Left renal cortex interstitium (tissue), 4 donors: Measurements from ENCODE around the gene CEP89. TPM values are rescaled to one million over a fixed set of nuclear protein-coding genes. Genes with fewer than 3 reads are reported as not detected.
"Not testable (repeated sequence)": the region's sequence is repeated elsewhere in the genome, so short reads cannot be mapped to it uniquely, and the experiment has no call there.

Experiments used
- DNase-seq, 4 donors: peaks; one replicate each; pipeline ENCODE4 v3.0.0-alpha.2; 2013; ENCODE audit warnings: low read depth in 4 of 4, low spot score in 2 of 4, missing footprints in 1 of 4
- polyA plus RNA-seq, 4 donors: library from polyadenylated mRNA; unstranded; fragments of 120-200 nt; gene quantifications; one replicate each; pipeline ENCODE4 v1.2.1, GENCODE V29; 2013; ENCODE audit not compliant: insufficient read length in 4 of 4

Gene CEP89
- polyA plus RNA-seq, 4 donors, result 29.0 to 35.9 (median 32.6) TPM

GRCh38 chr19:32856818-32857217, 114.9 kb downstream of the CEP89 start:
- DNase-seq, result not testable (repeated sequence)

- no peak for DNase-seq
Measured at GRCh38 chr19:32852216-32852615, 119.5 kb downstream of the CEP89 start.

GRCh38 chr19:32848035-32848434, 123.7 kb downstream of the CEP89 start:
- DNase-seq, result not testable (repeated sequence)

- no peak for DNase-seq
Measured at GRCh38 chr19:32843716-32844245, 128.0 kb downstream of the CEP89 start.

- no peak for DNase-seq
Measured at GRCh38 chr19:32842061-32842460, 129.7 kb downstream of the CEP89 start.

- DNase-seq, result no peak
Measured at GRCh38 chr19:32837531-32837930, 134.2 kb downstream of the CEP89 start.

- DNase-seq, result not testable (repeated sequence)
Measured at GRCh38 chr19:32833388-32833787, 138.4 kb downstream of the CEP89 start.

- DNase-seq, result not testable (repeated sequence)
Measured at GRCh38 chr19:32832825-32833224, 138.9 kb downstream of the CEP89 start.

- not testable (repeated sequence) for DNase-seq
Measured at GRCh38 chr19:32832094-32832493, 139.7 kb downstream of the CEP89 start.

- DNase-seq, result no peak
Measured at GRCh38 chr19:32831611-32832010, 140.1 kb downstream of the CEP89 start.

GRCh38 chr19:32830231-32831014, 141.3 kb downstream of the CEP89 start:
- no peak for DNase-seq

GRCh38 chr19:32829345-32829896, 142.3 kb downstream of the CEP89 start:
- no peak for DNase-seq

- no peak for DNase-seq
Measured at GRCh38 chr19:32828643-32829344, 143.0 kb downstream of the CEP89 start.

- no peak for DNase-seq
Measured at GRCh38 chr19:32828139-32828538, 143.6 kb downstream of the CEP89 start.

Other genes starting within 250 kb of the CEP89 start
- gene SLC7A9, start 102.2 kb downstream of the CEP89 start, polyA plus RNA-seq, result 10 to 100 TPM; 12.7 to 15.1 (median 14.8) TPM
- gene FAAP24, start 284 bp upstream of the CEP89 start, polyA plus RNA-seq, result 1 to 10 TPM; 2.9 to 3.3 (median 3.1) TPM
- gene RHPN2, start 92.9 kb upstream of the CEP89 start, polyA plus RNA-seq, result 10 to 100 TPM; 17.5 to 22.3 (median 18.5) TPM
- gene GPATCH1, start 109.2 kb upstream of the CEP89 start, polyA plus RNA-seq, result 10 to 100 TPM; 12.3 to 17.9 (median 15.0) TPM
- gene WDR88, start 160.2 kb upstream of the CEP89 start, polyA plus RNA-seq, result 1 to 10 TPM; 1.2 to 2.1 (median 1.6) TPM
- gene LRP3, start 222.4 kb upstream of the CEP89 start, polyA plus RNA-seq, result 10 to 100 TPM; 19.3 to 33.8 (median 27.8) TPM